ENCODE measurements around the gene PAQR7.

The PAQR7 gene

DNA sequence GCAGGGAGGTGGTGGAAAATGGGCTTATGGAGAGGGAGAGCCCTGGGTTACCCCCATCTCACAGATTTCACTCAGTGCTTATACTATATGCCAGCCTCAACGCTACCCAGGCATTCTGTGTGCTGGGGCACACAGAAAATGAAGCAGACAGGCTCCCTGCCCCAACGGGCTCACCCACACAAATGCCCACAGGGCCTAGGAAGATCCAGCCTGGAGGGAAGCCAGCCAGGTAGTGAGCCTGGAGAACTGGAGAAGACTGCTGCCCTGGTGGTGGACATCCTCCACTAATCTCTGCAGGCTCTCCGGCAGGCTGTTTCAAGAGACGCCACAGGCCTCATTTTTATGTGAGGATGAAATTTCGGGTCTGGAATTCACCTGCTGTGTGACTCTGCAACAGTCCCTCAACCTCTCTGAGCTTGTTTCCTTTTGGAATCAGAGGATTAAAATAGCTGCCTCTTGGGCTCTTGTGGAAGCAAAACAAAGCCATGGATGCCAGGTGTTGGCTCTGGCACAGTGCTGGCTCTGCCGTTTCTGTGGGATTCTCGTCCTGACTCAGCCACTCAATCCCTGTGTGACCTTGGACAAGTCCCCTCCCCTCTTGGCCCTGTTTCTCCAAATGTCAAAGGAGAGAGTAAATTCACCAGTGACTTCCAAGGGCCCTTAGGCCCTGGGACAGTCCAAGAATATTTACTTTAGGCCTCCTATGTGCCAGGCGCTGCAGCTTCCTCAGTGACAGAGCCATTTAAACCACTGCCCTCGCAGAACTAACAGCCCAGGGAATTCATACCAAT, 3.6 kb downstream of the PAQR7 start:
- DNase-seq, result no peak

DNA sequence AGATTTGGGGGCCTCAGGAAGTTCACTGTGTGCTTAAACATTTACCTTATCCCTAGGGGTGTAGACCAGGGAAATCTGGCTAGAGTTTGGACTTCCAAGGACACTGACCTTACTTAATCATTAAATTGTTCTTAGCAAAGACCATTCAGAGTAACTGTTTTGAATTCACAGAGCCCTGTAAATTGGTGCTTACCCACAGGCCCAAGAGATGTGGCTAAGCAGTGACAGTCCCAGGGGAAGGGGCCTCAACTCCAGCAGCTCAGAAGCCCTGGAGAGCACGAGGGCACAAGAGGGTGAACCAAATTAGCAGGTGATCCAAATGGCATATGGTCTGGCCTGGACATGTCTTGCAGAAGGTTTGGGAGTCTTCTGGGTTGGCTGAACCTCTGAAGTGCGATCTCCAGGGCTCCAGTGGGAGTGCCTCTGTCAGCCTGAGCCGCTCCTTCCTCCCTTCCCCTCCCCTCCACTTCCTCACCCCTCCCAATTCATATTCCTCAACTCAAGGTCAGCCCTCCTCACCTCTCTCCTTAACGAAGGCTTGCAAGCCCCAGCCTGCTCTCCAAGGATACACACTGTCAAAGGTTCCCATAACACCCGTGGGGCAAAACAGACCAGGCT, 4.3 kb downstream of the PAQR7 start:
- no peak for DNase-seq

DNA sequence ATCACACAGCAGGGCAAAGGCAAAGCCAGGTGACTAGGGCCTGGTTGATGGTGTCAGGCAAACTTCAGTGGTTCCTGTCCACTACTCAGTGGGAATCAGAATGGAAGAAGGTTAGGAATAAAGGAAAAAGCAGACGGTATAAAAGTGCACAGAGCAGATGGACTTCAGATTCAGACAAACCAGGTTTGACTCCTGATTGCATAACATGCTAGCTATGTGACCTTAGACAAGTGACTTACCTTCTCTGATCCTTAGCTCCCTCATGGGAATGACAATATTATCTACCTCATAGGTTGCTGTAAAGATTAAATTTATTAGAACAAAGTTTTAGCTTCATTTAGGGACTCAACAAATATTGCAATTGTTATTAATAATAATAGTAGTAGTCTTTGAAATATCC, 4.9 kb downstream of the PAQR7 start:
- no peak for DNase-seq

DNA sequence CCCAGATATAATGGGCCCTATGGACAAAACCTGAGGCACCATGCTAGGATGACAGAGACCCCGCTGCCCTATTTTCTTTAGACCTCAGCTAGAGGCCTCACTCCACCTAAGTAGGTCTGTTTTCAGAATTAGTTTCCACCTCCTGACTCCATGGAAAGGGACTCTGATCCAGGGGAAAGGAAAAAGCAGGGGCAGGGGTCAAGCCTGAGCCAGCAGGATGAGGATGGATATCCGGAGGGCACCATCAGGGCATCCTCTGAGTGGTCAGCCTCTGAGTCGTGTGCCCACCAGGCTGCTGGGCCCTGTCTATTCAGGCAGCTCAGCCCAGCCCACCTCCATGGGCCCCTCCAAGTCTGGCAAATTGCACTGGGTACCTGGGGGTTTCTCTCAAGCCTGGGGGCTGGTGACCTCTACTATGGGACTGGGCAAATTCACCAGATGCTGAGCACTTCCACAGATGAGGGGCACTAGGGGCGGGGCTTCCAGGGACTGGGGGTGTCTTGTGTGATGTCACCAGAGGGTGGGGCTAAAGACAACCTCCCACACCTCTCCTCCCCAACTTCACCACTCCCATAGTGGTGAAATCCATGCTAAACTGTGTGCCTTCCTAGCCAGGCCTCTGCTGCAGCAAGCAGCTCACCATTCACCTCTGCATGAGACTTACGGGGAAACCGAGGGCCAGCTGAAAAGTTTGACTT, 5.5 kb downstream of the PAQR7 start:
- no peak for DNase-seq

DNA sequence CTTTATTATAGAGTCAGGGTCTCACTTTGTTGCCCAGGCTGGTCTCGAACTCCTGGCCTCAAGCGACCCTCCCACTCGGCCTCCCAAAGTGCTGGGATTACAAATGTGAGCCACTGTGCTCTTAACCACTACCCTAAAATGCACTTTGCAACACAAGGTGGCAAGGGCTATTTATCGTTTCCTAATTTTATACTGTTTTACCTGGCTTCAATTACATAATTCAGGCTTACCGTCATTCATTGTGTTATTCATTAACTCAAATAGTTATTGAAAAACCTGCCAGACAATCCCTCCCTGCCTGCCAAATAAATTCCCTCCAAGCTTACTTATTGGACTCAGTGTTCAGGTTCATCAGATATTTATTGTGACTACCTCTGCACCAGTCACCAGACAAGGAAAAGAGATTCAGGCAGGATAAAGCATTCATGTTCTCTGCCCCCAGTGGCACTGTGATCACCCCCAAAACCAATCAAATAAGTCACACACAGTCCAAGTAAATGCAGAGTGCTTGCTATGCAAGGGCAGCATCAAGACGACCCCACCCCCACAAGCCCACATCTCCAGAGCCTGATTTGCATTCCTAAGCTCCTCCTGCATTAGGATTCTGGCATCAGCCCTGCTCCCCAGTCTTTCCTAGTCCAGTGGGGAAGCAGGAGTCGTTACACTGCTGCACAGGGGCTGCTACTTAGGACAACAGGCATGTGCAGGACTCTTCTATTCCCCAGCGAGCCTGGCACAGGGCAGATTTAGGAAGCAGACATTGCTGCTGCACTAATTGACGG, 8.1 kb downstream of the PAQR7 start:
- no peak for DNase-seq

GRCh38 chr1:25866288-25866687, 9.2 kb downstream of the PAQR7 start:
- no peak for DNase-seq

DNA sequence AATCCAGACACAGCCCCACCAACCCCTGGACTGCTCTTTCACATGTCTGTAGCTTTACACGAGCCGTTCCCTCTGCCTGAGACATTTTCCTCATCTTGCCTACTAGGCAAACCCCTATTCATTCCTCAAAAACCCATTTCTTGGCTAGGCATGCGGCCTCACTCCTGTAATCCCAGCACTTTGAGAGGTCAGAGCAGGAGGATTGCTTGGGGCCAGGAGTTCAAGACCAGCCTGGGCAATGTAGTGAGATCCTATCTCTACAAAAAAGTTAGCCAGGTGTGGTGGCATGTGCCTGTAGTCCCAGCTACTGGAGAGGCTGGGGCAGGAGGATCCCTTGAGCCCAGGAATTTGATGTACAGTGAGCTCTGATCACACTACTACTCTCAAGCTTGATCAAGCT, 11.1 kb downstream of the PAQR7 start:
- DNase-seq, result no peak

DNA sequence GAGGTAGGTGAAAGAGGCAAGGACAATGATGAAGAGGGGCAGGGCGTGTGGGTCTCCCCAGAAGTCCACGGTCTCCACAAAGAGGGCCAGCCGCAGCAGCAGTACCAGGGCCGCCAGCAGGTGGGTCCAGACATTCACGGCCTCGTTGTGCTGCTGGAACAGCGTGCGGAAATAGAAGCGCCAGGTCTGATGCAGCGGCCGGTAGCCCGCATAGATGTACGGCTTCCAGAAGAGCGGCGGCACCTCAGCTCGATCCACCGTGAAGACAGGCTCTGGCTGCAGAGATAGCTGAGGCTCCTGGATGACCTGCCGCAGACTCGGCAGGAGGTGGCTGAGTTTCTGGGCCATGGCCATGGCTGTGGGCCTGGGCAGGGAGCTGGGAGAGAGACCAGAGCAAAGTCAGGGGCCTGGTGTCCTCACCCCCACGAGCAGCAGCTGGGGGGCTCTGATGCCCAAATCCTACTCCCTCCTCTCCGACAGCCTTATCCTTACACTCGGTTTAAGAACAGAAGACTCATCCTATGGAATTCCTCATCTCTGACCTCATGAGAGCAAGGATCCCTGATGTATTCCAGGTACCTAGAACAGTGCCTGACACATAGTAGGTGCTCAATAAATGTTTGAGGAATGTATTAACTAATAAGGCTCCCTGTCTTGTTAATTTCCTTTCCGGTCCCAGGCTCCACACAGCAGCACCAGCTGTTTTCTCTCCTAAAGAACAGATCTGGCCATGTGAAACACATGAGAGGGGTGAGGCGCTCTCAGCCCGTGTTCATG, 11.8 kb downstream of the PAQR7 start:
- DNase-seq, result peak; percentile 46

DNA sequence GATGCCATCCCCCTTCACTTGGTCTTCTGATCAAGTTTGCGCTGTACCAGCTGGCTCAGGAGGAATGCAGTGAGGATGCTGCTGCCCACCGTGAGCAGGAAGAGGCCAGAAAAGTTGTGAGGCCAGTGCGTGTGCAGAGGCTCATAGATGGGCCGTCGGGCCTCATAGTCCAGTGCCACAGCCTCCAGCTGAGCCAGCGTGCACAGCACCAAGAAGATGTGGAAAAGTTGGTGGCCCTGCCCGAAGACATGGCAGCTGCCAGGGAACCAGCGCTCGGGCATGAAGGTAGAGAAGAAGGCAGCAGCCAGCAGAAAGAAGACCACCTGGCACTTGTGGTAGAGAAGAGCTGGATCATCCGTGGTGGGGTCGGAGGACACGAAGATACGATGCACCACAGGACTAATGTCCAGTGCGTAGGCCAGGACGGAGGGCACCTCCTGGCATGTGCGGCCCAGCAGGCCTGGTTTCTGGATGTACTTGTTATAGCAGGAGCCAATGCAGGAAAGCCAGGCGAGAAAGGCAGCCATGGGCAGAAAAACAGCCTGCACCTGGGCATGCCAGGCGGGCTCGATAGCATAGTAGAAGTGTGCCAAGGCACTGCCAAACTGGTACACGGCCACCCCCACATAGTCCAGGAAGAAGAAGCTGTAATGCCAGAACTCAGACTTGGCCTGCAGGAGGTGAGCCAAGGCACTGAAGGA, 12.6 kb downstream of the PAQR7 start:
- DNase-seq, result peak; percentile 52

DNA sequence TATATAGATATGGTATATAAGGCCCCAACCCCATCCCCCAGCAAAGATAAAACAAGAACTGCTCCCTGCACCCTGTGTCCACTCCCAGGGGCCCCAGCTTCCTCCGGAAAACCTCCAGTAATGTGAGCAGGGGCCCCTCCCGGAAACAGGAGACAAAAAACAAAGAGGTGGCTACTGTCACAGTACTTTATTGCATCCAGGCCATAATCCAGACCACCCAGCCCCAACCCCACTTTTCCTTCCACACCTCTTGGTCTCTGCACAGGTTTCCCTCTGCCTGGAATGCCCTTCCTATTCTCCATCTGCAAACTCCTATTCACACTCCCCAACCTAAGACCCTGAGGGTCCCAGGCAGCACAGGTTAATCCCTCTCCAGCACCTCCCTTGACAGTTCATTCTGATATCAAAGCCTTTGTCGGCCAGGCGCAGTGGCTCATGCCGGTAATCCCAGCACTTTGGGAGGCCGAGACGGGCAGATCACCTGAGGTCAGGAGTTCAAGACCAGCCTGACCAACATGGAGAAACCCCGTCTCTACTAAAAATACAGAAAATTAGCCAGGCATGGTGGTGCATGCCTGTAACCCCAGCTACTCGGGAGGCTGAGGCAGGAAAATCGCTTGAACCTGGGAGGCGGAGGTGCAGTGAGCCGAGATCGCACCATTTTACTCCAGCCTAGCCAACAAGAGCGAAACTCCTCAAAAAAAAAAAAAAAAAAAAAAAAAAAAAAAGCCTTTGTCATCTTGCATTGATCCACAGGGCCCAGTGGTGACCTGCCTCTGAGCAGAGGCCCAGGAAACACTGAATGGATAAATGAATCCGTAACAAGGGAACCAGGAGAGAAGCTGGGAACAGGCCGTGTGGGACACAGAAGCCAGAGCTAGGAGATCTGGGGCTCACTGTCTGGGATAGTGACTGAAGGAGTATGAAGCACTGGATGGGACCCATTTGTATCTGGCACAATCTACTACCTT, 13.9 kb downstream of the PAQR7 start:
- peak; percentile 45 for DNase-seq

GRCh38 chr1:25858906-25859789, 16.4 kb downstream of the PAQR7 start, which contains the start of gene AUNIP:
TSS of gene AUNIP (minus strand) at chr1:25859457. CDS start at chr1:25859357, 100 bp downstream.
- peak; percentile 95 for DNase-seq

DNA sequence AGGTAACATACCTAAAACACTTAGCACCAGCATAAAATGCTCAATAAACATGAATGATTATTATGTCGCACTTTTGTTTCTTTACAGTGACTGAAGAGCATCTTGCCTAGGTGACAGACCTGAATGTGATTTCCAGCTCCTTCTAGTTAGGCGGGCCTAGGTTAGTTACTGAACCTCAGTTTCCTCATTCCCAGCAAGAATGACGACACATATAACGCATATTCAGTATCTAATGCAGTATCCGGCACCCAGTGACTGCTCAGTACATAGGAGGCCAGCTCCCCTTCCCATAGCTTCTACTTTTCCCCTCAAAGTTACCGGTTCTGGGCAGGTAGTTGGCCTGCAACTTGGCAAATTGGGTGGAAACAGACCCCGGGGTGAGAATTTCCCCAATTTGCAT, 17.0 kb downstream of the PAQR7 start:
- no peak for DNase-seq

GRCh38 chr1:25856856-25857255, 18.7 kb downstream of the PAQR7 start:
- DNase-seq, result no peak

- no peak for DNase-seq
These were observed 21.0 kb downstream of the PAQR7 start for GRCh38 chr1:25854554-25854953.

DNA sequence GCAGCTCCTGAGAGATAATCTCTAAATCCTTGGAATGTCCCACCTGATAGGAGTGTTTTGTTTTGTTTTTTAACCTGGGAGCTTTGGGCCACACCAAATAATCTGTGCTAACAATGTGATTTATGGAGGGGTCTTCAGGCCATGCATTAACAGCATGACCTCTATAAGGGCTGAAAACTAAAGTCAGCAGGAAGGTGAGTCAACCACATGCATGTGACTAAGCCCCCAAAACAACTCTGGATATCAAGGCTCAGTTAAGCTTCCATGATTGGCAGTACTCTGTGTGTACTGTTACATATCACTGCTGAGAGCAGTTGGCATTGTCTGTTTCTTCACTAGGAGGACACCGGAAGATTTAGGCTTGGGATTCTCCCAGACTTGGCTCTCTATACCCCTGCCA, 27.0 kb downstream of the PAQR7 start:
- DNase-seq, result no peak

DNA sequence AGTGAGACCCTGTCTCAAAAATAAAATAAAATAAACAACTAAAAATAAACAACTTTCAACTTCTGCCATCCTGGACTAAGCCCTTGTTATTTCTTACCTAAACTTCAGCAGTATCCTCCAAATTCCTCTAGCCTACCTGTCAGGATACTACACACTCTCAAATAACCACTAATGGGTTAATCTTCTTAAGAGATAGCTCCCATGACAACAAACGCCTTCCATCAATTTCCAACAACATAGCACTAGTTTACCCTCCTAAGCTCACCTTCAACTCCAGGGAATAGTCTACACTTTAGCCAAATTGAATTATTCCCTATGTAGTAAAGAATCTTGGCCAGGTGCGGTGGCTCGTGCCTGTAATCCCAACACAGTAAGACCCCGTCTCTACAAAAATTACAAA, 27.6 kb downstream of the PAQR7 start:
- DNase-seq, result no peak

DNA sequence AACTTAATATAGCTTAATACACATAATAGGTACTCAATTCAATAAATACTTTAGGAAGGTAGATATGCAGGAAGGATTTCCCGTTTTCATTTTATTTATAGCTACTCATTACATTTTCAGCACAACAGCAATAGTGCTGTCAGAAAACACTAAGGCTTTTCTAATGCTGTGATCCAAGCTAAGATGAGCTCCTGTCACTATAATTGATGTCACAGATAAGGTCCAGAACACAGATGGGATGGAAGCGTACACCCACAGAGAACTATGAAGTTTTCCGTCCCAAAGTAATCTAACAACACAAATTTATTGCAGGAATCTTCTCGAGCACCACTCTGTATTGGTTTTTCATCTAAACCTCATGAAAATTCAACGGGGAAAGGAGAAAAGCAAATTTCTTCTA, 29.8 kb downstream of the PAQR7 start:
- no peak for DNase-seq

DNA sequence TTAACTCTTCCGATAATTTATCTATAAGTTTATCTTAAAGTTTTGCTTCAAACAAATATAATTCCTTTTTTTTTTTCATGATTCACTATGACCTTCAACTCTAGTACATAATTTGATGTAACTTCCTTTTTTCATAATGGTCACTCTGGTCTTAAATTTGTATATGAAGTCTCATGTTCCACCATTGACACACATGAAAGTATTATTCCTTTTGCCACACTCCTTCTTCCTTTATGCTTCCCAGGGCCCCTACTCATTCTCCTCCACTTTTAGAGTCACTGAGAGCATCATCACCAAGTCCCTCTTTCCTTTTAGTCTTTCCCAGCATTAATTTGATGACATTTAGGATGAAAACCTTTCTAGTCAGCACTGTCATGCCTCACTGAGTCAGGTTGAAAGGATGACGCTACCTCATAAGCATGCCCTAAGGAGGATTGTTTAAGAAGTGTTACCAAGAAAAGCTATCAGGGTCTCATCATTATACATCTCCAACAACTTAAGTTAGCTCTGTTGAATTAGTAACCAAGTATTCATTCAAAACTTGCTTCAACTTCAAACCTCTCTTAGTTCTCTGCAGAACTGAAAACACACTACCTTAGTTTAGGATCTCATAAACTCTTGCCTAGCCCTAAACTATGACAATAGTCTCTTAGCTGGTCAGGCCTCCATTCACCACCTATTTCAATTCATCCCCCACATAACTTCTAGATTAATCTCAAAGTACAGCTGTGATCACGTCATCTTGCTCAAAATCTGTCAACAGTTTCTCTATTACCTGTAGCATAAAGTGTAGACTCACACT, 30.8 kb downstream of the PAQR7 start:
- no peak for DNase-seq

DNA sequence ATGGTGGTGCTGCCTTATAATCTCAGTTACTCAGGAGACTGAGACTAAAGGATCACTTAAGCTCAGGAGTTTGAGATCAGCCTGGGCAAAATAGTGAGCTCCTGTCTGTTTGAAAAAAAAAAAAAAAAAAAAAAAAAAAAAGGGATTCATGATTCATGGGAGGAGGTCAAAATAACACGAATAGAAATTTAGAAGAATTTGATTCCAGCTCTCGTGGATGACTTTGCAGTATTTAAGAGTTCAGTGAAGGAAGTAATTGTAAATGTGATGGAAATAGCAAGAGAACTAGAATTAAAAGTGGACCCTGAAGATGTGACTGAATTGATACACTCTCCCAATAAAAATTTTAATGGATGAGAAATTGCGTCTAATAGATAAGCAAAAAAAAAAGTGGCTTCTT, 32.0 kb downstream of the PAQR7 start:
- DNase-seq, result no peak

Measured in activated CD8-positive, alpha-beta memory T cell treated with anti-CD3 and anti-CD28 coated beads for 24 hours (primary cell).